Skeletal muscle tissue (tissue), 4 donors: Measurements from ENCODE around the gene CHID1. TPM values are rescaled to one million over a fixed set of nuclear protein-coding genes. Genes with fewer than 3 reads are reported as not detected.

ENCODE experiments used
- H3K27ac ChIP-seq: one replicate; pipeline ENCODE4 v1.7.0; 2013; ENCODE audit warnings: mild to moderate bottlenecking, low read depth, low read length, inconsistent platforms
- H3K27me3 ChIP-seq, 3 donors: one replicate each; pipeline ENCODE4 v1.7.0; 2013; ENCODE audit warnings: low read length in 3 of 3; ENCODE audit not compliant: control insufficient read depth in 3 of 3, insufficient read depth in 3 of 3
- H3K36me3 ChIP-seq, 3 donors: one replicate each; pipeline ENCODE4 v1.7.0; 2013; ENCODE audit warnings: low read length in 3 of 3; ENCODE audit not compliant: control insufficient read depth in 3 of 3, insufficient read depth in 3 of 3
- H3K4me1 ChIP-seq, 3 donors: one replicate each; pipeline ENCODE4 v1.7.0; 2013; ENCODE audit warnings: low read length in 3 of 3, mild to moderate bottlenecking in 3 of 3; ENCODE audit not compliant: control insufficient read depth in 3 of 3, insufficient read depth in 3 of 3
- H3K4me3 ChIP-seq, 3 donors: one replicate each; pipeline ENCODE4 v1.7.0; 2013; ENCODE audit warnings: low read length in 3 of 3
- H3K9ac ChIP-seq, 3 donors: one replicate each; pipeline ENCODE4 v1.7.0; 2013; ENCODE audit warnings: low read length in 3 of 3, mild to moderate bottlenecking in 3 of 3, moderate library complexity in 2 of 3, low read depth in 1 of 3
- H3K9me3 ChIP-seq, 3 donors: one replicate each; pipeline ENCODE4 v1.7.0; 2013; ENCODE audit warnings: low read length in 3 of 3; ENCODE audit not compliant: control insufficient read depth in 3 of 3
- total RNA-seq: library from RNA; depleted of rRNA; stranded (reverse); fragments of >200 nt; gene quantifications from one replicate; pipeline ENCODE4 v1.2.3, GENCODE V29; 2014
- donor health status: Osteomylitis.

The CHID1 gene
- total RNA-seq, 1 donor from 2014 or later, result 26.1 TPM

GRCh38 chr11:834371-835316 is 76.0 kb downstream of the CHID1 start:
- peaks cover 2 to 22% (median 2%) of the 10 kb centered on the region in 3 donors for H3K27me3 ChIP-seq
- H3K36me3 ChIP-seq, result peaks cover 33 to 34% (median 34%) of the 10 kb centered on the region in 3 donors
- peak overlapping the region; percentile 70 to 85 (median 85) for H3K9ac ChIP-seq
- peaks cover 42 to 80% (median 56%) of the 10 kb centered on the region in 3 donors for H3K4me1 ChIP-seq
- no peaks in the 10 kb centered on the region for H3K9me3 ChIP-seq
- H3K27ac ChIP-seq, result peak overlapping the region; percentile 91
- H3K4me3 ChIP-seq, result peak overlapping the region; percentile 62 to 72 (median 65)

- Histone ChIP-seq H3K36me3 (peaks cover 25 to 27% (median 26%) of the 10 kb centered on the region in 3 donors), H3K27me3 (peaks cover 9 to 30% (median 10%) of the 10 kb centered on the region in 3 donors), H3K27ac (peak overlapping the region; percentile 91), H3K4me3 (peak overlapping the region; percentile 65 to 72 (median 72)), H3K9ac (peak overlapping the region; percentile 79 to 85 (median 85)), H3K9me3 (no peaks in the 10 kb centered on the region), H3K4me1 (peaks cover 49 to 83% (median 58%) of the 10 kb centered on the region in 3 donors)
Observed at GRCh38 chr11:833849-834311, 76.7 kb downstream of the CHID1 start.

- Histone ChIP-seq H3K9me3 (no peaks in the 10 kb centered on the region), H3K27me3 (peaks cover 10 to 36% (median 15%) of the 10 kb centered on the region in 3 donors), H3K4me3 (peak overlapping the region; percentile 65 to 72 (median 72)), H3K9ac (peak overlapping the region; percentile 79 to 85 (median 85)), H3K27ac (peak overlapping the region; percentile 91), H3K36me3 (peaks cover 19 to 21% (median 20%) of the 10 kb centered on the region in 3 donors), H3K4me1 (peaks cover 52 to 83% (median 61%) of the 10 kb centered on the region in 3 donors)
Observed at GRCh38 chr11:833114-833791, 77.4 kb downstream of the CHID1 start.

GRCh38 chr11:832529-833113 is 78.0 kb downstream of the CHID1 start, which contains the start of gene CD151:
Gene CD151 (plus strand): TSS chr11:832952. CDS start chr11:836070, 3,118 bp downstream.
- Histone ChIP-seq H3K36me3 (peaks cover 14 to 16% (median 16%) of the 10 kb centered on the region in 3 donors), H3K9ac (peak within 1 kb of the TSS; percentile 79 to 85 (median 85)), H3K9me3 (no peaks in the 10 kb centered on the region), H3K4me3 (peak within 1 kb of the TSS; percentile 72), H3K27ac (peak within 1 kb of the TSS; percentile 91), H3K27me3 (peaks cover 13 to 42% (median 20%) of the 10 kb centered on the region in 3 donors), H3K4me1 (peaks cover 59 to 85% (median 66%) of the 10 kb centered on the region in 3 donors)

GRCh38 chr11:831961-832528 is 78.6 kb downstream of the CHID1 start:
- Histone ChIP-seq H3K4me1 (peaks cover 64 to 84% (median 68%) of the 10 kb centered on the region in 3 donors), H3K4me3 (peak overlapping the region; percentile 29 to 72 (median 38)), H3K27ac (peak overlapping the region; percentile 51), H3K27me3 (peaks cover 13 to 48% (median 20%) of the 10 kb centered on the region in 3 donors), H3K9me3 (no peaks in the 10 kb centered on the region), H3K9ac (peak overlapping the region; percentile 57 to 76 (median 59)), H3K36me3 (peaks cover 10% of the 10 kb centered on the region in 3 donors)

GRCh38 chr11:831118-831864 is 79.3 kb downstream of the CHID1 start:
- Histone ChIP-seq H3K4me1 (peaks cover 64 to 80% (median 70%) of the 10 kb centered on the region in 3 donors), H3K9ac (peak overlapping the region in 1 of 3 donors; percentile 8), H3K36me3 (peaks cover 2 to 3% (median 3%) of the 10 kb centered on the region in 3 donors), H3K9me3 (no peaks in the 10 kb centered on the region), H3K27ac (no peak overlapping the region), H3K4me3 (peak overlapping the region in 1 of 3 donors; percentile 22), H3K27me3 (peaks cover 13 to 52% (median 20%) of the 10 kb centered on the region in 3 donors)

- peaks cover 65 to 80% (median 72%) of the 10 kb centered on the region in 3 donors for H3K4me1 ChIP-seq
- H3K4me3 ChIP-seq, result peak overlapping the region in 2 of 3 donors; percentile 49 to 58
- peaks cover 13 to 58% (median 24%) of the 10 kb centered on the region in 3 donors for H3K27me3 ChIP-seq
- H3K27ac ChIP-seq, result no peak overlapping the region
- peaks cover 0 to 4% (median 0%) of the 10 kb centered on the region in 3 donors for H3K36me3 ChIP-seq
- H3K9ac ChIP-seq, result peak overlapping the region in 1 of 3 donors; percentile 62
- no peaks in the 10 kb centered on the region for H3K9me3 ChIP-seq
Observed at GRCh38 chr11:830295-831117, 80.1 kb downstream of the CHID1 start.

GRCh38 chr11:829847-830294 is 80.7 kb downstream of the CHID1 start:
- Histone ChIP-seq H3K4me3 (peak overlapping the region; percentile 49 to 58 (median 56)), H3K27ac (no peak overlapping the region), H3K9me3 (no peaks in the 10 kb centered on the region), H3K27me3 (peaks cover 13 to 63% (median 26%) of the 10 kb centered on the region in 3 donors), H3K4me1 (peaks cover 65 to 81% (median 69%) of the 10 kb centered on the region in 3 donors), H3K36me3 (peaks cover 4 to 8% (median 4%) of the 10 kb centered on the region in 3 donors), H3K9ac (peak overlapping the region in 1 of 3 donors; percentile 62)
